ENCODE results near the gene AGPAT3. TPM values are rescaled to one million over a fixed set of nuclear protein-coding genes. Genes with fewer than 3 reads are reported as not detected.

AGPAT3 gene
- total RNA-seq, 4 donors from 2014 or later: 40.6 to 80.5 (median 65.3) TPM

GRCh38 chr21:43890042-43890441 lies 25.0 kb downstream of the AGPAT3 start:
- no peak for TF ChIP-seq CTCF (IDR thresholded peaks at IDR 0.05)
- TF ChIP-seq POLR2A (IDR thresholded peaks at IDR 0.05): no peak
- H3K4me1 ChIP-seq: peaks cover 11 to 24% of the 10 kb centered on the region in 2 donors
- no peak overlapping the region for H3K4me3 ChIP-seq (replicated peaks in 1 of 3)
- H3K36me3 ChIP-seq: no peaks in the 10 kb centered on the region
- H3K27me3 ChIP-seq: no peaks in the 10 kb centered on the region
- no peak overlapping the region for H3K27ac ChIP-seq
- intact Hi-C loops (cut with DNase I): no loop called here
- H3K9me3 ChIP-seq: no peaks in the 10 kb centered on the region
- DNase-seq: no peak
- 85 to 92% methylated on average over 9 of the region's 9 CpGs for WGBS, 2 donors

- WGBS, 2 donors: 98 to 100% methylated on average over 3 of the region's 3 CpGs
- no peak for DNase-seq
These were observed 27.3 kb downstream of the AGPAT3 start for GRCh38 chr21:43892334-43892733.

GRCh38 chr21:43892984-43893535 lies 28.0 kb downstream of the AGPAT3 start:
- Histone ChIP-seq H3K4me1 (peaks cover 13 to 33% of the 10 kb centered on the region in 2 donors), H3K27me3 (no peaks in the 10 kb centered on the region), H3K27ac (peak overlapping the region in 2 of 3 donors; percentile 24 to 31), H3K36me3 (no peaks in the 10 kb centered on the region), H3K9me3 (no peaks in the 10 kb centered on the region), H3K4me3 (replicated peaks in 1 of 3) (no peak overlapping the region)
- 87 to 96% methylated on average over 5 of the region's 5 CpGs for WGBS, 2 donors
- TF ChIP-seq POLR2A (IDR thresholded peaks at IDR 0.05) (no peak), CTCF (IDR thresholded peaks at IDR 0.05) (no peak)
- intact Hi-C loops (cut with DNase I): no loop called here
- DNase-seq: no peak

More at GRCh38 chr21:43892334-43892733, 27.3 kb downstream of the AGPAT3 start:
- intact Hi-C loops (cut with DNase I): no loop called here
- Histone ChIP-seq H3K9me3 (no peaks in the 10 kb centered on the region), H3K36me3 (no peaks in the 10 kb centered on the region), H3K4me1 (peaks cover 9 to 29% of the 10 kb centered on the region in 2 donors), H3K27ac (no peak overlapping the region), H3K4me3 (replicated peaks in 1 of 3) (no peak overlapping the region), H3K27me3 (no peaks in the 10 kb centered on the region)
- TF ChIP-seq POLR2A (IDR thresholded peaks at IDR 0.05) (no peak), CTCF (IDR thresholded peaks at IDR 0.05) (no peak)

GRCh38 chr21:43893536-43894205 lies 28.6 kb downstream of the AGPAT3 start:
- H3K36me3 ChIP-seq: no peaks in the 10 kb centered on the region
- intact Hi-C loops (cut with DNase I): no loop called here
- WGBS, 2 donors: 64 to 66% methylated on average over 19 of the region's 19 CpGs
- no peaks in the 10 kb centered on the region for H3K9me3 ChIP-seq
- TF ChIP-seq CTCF (IDR thresholded peaks at IDR 0.05): no peak
- TF ChIP-seq POLR2A (IDR thresholded peaks at IDR 0.05): no peak
- H3K4me3 ChIP-seq (replicated peaks in 1 of 3): no peak overlapping the region
- DNase-seq: no peak
- H3K27me3 ChIP-seq: no peaks in the 10 kb centered on the region
- H3K27ac ChIP-seq: peak overlapping the region in 2 of 3 donors; percentile 31 to 41
- H3K4me1 ChIP-seq: peaks cover 19 to 39% of the 10 kb centered on the region in 2 donors

GRCh38 chr21:43894206-43894577 lies 29.2 kb downstream of the AGPAT3 start:
- TF ChIP-seq CTCF (IDR thresholded peaks at IDR 0.05) (no peak), POLR2A (IDR thresholded peaks at IDR 0.05) (no peak)
- Histone ChIP-seq H3K36me3 (no peaks in the 10 kb centered on the region), H3K9me3 (no peaks in the 10 kb centered on the region), H3K27me3 (no peaks in the 10 kb centered on the region), H3K27ac (peak overlapping the region in 1 of 3 donors; percentile 41), H3K4me3 (replicated peaks in 1 of 3) (no peak overlapping the region), H3K4me1 (peaks cover 23 to 45% of the 10 kb centered on the region in 2 donors)
- DNase-seq: no peak
- intact Hi-C loops (cut with DNase I): no loop called here
- 76 to 78% methylated on average over 4 of the region's 4 CpGs for WGBS, 2 donors
